Left cardiac atrium (tissue), 4 donors: Measurements from ENCODE around the gene ACTMAP. TPM values are rescaled to one million over a fixed set of nuclear protein-coding genes. Genes with fewer than 3 reads are reported as not detected.
"Not testable (repeated sequence)": the region's sequence is repeated elsewhere in the genome, so short reads cannot be mapped to it uniquely, and the experiment has no call there.

Experiments
- ATAC-seq, 2 donors: fragments of 200-7000 bp; cut with Tn5 transposase; one replicate each; pipeline ENCODE4 v1.9.1; 2020; ENCODE audit warnings: mild to moderate bottlenecking in 2 of 2, moderate library complexity in 2 of 2
- DNase-seq: peaks from one replicate; pipeline ENCODE4 v3.0.0-alpha.2; 2020
- intact Hi-C, 2 donors: fragments of 100-400 bp; cut with DNase I; formaldehyde crosslinking; loops; one replicate each; pipeline versions ENCODE4 v1.14.1 to v1.15.1; 2022 to 2023
- total RNA-seq, 2 donors: library from RNA; stranded (reverse); fragmentation: NEBNext Ultra II Directional; extraction: Animal tissue kit (Norgen Biotek cat#: 25700); gene quantifications; one replicate each; pipeline ENCODE4 v1.2.1, GENCODE V29; 2021
- donor health status: DM: no; HTN: yes; CAD: no.
- donor health status: DM: no; HTN: yes; CAD: no; lungs with severe emphysema.
- donor health status: DM: yes; HTN: yes; CAD: no.
- donor health status: Dilated cardiomyopathy.

The ACTMAP gene
- total RNA-seq, 2 donors from 2014 or later, result 4.2 to 6.2 TPM

DNA sequence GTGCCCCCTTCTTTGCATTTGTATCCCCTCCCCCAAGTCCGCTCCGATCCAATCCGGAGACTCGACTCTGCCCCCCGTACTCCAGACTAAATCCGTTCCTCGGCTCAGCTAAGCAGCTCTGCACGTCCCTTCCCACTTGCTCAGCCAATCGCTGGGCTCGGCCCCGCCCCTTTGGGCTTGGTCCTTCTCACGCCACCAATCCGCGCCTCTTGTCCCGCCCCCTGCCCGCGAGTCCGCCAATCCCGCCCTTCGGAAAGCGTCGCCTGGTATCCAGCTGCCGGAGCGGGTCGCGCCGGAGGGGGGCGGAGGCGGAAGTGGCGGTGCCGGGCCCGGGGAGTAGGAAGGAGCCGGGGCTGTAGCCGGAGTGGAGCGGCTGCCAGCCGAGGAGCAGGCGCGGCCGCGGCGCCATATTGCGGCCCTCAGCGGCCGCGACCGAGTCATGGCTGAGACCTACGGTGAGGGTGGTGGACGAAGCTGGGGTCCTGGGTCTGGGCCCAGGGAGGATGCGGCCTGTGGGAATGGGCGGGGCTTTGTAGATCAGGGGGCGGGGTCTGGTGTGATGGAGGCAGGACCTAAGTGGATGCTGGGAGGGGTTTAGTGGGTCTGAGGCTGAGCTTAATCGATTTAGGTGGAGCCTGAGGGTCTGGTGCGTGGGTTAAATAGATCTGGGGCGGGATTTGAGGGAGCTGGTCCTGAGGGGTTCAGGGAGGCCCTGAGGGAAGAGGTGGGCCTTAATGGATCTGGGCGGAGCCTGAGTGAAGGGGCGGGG lies 27.8 kb upstream of the ACTMAP start, which contains the start of gene RAB4B:
TSS of gene RAB4B (plus strand) at position 311 of the 769 bp plus-strand sequence. CDS start at position 440, 129 bp downstream.
- DNase-seq (peak; percentile 100), ATAC-seq (peak; percentile 95 to 97)
- intact Hi-C loops, result no loop called here

DNA sequence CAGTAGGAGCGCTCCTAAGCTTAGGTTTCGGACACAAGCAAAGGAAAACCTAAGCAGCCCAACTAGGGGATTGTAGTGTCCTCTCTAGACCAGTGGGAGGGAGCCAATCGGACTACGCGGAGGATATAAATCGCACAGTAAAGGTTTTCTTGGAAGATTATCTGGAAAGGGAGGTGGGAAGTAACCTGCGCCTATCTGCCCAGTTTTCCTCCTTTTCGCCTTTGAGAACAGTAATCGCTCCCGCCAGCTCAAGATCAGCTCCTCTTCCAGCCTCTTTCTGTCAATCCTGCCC lies 27.3 kb upstream of the ACTMAP start:
- DNase-seq, result no peak
- no peak for ATAC-seq
- intact Hi-C loops, result no loop called here

GRCh38 chr19:40776932-40777644 lies 26.8 kb upstream of the ACTMAP start:
- intact Hi-C loops, result no loop called here
- ATAC-seq (peak; percentile 83 to 85), DNase-seq (peak; percentile 87)

DNA sequence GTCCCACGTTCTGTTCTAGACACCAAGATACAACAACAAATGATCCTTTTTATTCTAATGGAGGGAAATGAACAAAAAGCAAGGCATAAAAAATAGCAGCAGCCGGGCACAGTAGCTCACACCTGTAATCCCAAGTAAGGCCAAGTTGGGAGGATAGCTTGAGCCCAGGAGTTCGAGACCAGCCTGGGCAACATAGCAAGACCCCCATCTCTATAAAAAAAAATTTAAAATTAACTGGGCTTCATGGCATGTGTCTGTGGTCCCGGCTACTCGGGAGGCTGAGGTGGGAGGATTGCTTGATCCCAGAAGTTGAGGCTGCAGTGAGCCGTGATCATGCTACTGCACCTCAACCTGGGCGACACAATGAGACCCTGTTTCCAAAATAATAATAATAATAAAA lies 26.1 kb upstream of the ACTMAP start:
- intact Hi-C loops, result no loop called here
- ATAC-seq (no peak), DNase-seq (no peak)

GRCh38 chr19:40775632-40776022 lies 25.4 kb upstream of the ACTMAP start:
- ATAC-seq, result no peak
- intact Hi-C loops, result no loop called here

GRCh38 chr19:40774916-40775631 lies 24.8 kb upstream of the ACTMAP start, which contains the start of gene MIA:
MIA (plus strand) TSS chr19:40775521; CDS start chr19:40775543, 22 bp downstream.
- DNase-seq, result no peak
- no peak for ATAC-seq
- intact Hi-C loops, result no loop called here

More at GRCh38 chr19:40775632-40776022, 25.4 kb upstream of the ACTMAP start:
- no peak for DNase-seq

- DNase-seq, intact Hi-C loops, ATAC-seq: not testable (repeated sequence)
Measured at GRCh38 chr19:40771101-40771862, 21.0 kb upstream of the ACTMAP start.

DNA sequence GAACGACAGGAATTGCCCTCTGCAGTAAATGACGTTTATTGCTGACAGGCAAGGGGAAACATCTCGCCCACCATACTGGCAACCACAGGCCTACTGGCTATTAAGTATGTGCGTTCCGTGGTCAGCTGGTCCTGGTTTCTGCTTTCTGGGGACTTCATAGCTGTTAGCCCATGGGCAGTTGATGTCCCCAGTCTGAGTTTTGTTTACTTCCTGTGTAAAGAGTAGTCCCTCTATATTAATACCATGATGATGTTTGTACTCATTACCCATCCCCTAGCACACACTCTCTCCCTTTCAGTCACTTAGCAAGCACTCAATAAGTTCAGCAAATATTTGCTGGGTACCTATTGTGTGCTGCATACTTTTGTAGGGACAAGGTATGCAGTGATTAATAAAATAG lies 18.6 kb upstream of the ACTMAP start:
- no peak for ATAC-seq
- intact Hi-C loops, result no loop called here
- DNase-seq, result no peak

GRCh38 chr19:40766385-40766784 lies 16.1 kb upstream of the ACTMAP start:
- ATAC-seq, result not testable (repeated sequence)

DNA sequence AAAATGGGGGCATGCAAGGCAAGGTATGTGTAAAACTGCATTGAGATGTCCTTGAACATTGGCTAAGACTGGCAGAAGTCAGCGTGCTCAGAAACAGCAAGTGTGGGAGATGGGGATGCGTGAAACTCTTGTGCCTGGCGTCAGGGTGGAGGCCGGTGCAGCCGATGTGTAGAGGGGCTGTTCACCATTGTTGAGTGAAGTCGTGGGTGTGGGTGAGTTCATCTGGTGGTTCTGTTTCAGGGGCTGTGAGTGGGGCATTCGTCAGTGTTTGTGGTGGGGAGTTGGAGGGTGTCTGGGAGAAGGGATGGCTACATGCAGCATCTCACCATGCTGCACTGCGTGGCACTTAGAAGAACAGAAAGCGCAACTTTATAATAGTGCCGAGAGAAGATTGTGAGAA lies 13.7 kb upstream of the ACTMAP start:
- intact Hi-C loops, result no loop called here
- ATAC-seq (no peak), DNase-seq (no peak)

More at GRCh38 chr19:40766385-40766784, 16.1 kb upstream of the ACTMAP start:
- intact Hi-C loops, DNase-seq: not testable (repeated sequence)

DNA sequence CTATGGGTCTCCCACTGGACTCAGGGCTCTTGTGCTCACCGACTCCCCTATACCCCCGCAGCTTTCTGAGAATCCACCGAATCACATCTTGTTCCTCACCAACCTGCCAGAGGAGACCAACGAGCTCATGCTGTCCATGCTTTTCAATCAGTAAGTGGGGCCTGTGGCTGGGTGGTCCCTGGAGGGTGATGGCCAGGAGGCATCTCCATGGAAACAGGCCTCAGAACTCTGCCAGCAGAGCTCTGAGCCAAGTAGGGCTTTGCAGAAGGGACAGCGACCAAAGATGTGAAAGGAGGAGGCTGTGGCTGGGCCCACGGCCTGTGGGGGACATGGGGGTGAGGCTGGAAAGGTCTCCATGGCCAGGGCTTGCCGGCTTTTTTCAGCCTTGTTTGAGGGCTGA lies 13.2 kb upstream of the ACTMAP start:
- intact Hi-C loops, result no loop called here
- DNase-seq (no peak), ATAC-seq (no peak)

DNA sequence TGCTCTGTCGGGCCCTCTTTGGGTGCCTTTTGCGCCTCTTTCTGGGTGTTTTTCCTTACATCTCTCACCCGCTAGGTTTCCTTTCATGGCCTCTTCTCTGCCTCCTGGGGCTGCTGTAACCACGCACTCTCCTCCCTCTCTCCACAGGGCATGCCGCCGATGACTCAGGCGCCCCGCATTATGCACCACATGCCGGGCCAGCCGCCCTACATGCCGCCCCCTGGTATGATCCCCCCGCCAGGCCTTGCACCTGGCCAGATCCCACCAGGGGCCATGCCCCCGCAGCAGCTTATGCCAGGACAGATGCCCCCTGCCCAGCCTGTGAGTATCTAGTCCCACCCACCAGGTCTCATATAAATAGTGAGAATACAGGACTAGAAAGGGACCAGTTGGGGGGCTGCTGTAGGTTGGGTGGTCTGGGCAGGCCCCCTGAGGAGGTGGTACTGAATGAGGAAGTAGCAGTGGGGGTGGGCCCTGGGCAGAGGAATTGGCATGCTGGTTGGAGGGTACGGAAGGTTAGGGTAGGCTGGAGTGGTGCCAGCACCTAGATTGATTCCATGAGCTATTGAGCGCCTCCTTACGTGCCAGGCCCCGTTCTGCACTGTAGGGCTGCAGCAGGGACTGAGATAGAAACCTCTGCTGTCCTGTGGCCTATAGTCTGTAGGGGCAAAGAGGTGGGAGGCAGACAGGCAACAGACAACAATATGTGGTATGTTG lies 12.6 kb upstream of the ACTMAP start:
- DNase-seq (no peak), ATAC-seq (no peak)
- intact Hi-C loops, result no loop called here

DNA sequence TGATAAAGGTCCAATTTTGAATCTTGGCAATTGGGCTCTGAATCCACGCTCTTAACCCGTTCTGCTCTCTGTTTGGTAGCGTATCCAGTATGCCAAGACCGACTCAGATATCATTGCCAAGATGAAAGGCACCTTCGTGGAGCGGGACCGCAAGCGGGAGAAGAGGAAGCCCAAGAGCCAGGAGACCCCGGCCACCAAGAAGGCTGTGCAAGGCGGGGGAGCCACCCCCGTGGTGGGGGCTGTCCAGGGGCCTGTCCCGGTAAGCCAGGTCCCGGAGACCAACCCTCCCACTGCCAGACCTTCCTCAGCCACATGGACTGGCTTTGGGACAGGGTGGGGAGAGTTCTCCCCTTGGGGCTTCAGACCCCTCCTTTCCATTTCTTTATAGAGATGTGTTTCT lies 9.1 kb upstream of the ACTMAP start:
- no peak for DNase-seq
- ATAC-seq, result no peak
- intact Hi-C loops, result no loop called here

DNA sequence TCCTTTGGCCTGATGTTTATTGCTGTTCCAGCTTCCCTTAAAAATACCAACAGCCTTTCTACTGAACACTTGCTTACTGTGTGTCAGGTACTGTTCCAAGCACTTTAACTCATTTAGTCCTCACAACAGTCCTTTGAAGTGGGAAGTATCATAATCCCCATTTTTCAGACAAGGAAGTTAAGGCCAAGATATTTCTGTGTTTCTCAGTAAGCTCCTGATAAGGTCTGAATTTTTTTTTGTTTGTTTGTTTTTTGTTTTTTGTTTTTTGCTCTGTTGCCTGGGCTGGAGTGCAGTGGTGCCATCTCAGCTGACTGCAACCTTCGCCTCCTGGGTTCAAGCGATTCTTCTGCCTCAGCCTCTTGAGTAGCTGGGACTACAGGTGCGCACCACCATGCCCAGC lies 8.2 kb upstream of the ACTMAP start:
- no peak for ATAC-seq
- intact Hi-C loops, result no loop called here

GRCh38 chr19:40756502-40757110 lies 6.3 kb upstream of the ACTMAP start:
- DNase-seq, result no peak
- intact Hi-C loops, result no loop called here
- no peak for ATAC-seq

More for the DNA sequence above, 8.2 kb upstream of the ACTMAP start:
- no peak for DNase-seq

- ATAC-seq (no peak), DNase-seq (no peak)
- intact Hi-C loops, result no loop called here
Measured at GRCh38 chr19:40755791-40756190, 5.5 kb upstream of the ACTMAP start.

- intact Hi-C loops, result no loop called here
- DNase-seq, result no peak
- ATAC-seq, result no peak
Measured at GRCh38 chr19:40755248-40755624, 5.0 kb upstream of the ACTMAP start.

GRCh38 chr19:40754611-40755247 lies 4.5 kb upstream of the ACTMAP start:
- intact Hi-C loops, result loop anchor here in 1 of 2 donors (5.0 kb wide), 1 partner anchor 37 kb away; the partner anchor contains the start of genes COQ8B and ITPKC
- DNase-seq (no peak), ATAC-seq (no peak)
